Body of pancreas (tissue), 4 donors: ENCODE measurements around the gene THADA.

Experiments
- CTCF ChIP-seq, 7 experiments: fragments of 450-650 bp in 4 of 7; fragments of 200-600 bp in 3 of 7; sonication (generic) in 3 of 7; IDR thresholded peaks; one replicate each; pipeline ENCODE4 v1.5.1; 2016 to 2019; ENCODE audit warnings: antibody characterized with exemption in 7 of 7
- POLR2A ChIP-seq, 3 donors: fragments of 450-650 bp; IDR thresholded peaks; one replicate each; pipeline ENCODE4 v1.6.1; 2016; ENCODE audit warnings: antibody characterized with exemption in 3 of 3, mild to moderate bottlenecking in 2 of 3

GRCh38 chr2:43484323-43484930 lies 111.4 kb downstream of the THADA start:
- TF ChIP-seq CTCF (IDR thresholded peaks at IDR 0.05) (peak; percentile 22 to 81 (median 68)), POLR2A (IDR thresholded peaks at IDR 0.05) (no peak)
